HG02938 (cell line): Measurements from ENCODE around the gene ACOXL.
"Not testable (repeated sequence)": the region's sequence is repeated elsewhere in the genome, so short reads cannot be mapped to it uniquely, and the experiment has no call there.

Source experiments
- ATAC-seq: cut with Tn5 transposase; IDR thresholded peaks from one replicate; pipeline ENCODE4 v1.9.1; 2021; ENCODE audit warnings: mild to moderate bottlenecking, moderate library complexity; ENCODE audit not compliant: unreplicated experiment

The ACOXL gene

DNA sequence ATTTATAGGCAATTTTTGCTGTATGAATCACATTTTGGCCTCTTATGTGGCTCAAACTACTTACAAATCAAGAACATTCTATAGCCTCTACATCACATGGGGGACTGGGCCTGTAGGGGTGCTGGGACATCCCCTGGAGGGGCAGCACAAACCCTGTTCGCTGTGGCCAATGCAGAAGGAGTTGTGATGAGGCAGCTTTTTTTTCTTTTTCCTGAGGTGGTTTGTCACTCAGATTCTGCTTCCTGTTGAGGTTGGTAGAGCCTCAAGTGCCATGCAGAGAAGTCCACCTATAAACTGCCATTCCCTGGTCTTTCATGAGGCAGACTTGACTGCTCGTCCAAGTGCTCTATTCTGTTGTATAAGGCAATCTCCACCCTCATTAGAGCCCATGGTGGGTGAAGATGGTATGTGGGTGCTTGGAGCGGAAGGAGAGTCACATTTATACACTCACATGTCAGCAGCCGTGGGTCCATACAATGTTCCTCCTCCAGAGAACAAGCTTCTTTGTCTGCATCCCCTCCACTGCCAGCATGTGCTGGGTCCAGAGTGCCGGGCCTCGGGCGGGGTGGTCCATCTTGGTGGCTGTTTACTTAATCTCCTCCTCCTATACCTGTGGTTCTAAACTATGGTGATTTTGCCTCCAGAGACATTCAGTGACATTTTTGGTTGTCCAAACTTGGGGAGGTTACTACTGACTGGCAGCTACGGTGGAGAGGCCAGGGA, 120.3 kb downstream of the ACOXL start:
- ATAC-seq = no peak

DNA sequence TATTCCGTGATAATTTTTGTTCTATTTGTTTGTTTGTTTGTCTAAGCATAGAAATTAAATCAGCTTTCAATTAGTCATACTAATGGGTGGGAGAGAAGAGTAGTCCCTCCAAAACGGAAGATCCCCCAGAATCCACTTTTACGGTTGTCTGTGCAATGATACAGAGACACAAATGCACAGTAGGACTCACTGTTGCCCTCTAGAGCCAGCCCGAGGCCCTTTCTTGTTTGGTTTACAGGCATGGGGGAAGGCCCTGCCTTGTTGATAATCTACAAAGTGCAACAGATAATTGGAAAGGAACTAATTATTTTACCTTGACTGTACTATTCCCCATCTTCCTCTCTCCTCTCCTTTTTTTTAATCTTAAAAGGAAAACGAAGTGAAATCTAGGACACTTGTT, 121.1 kb downstream of the ACOXL start:
- no peak for ATAC-seq

DNA sequence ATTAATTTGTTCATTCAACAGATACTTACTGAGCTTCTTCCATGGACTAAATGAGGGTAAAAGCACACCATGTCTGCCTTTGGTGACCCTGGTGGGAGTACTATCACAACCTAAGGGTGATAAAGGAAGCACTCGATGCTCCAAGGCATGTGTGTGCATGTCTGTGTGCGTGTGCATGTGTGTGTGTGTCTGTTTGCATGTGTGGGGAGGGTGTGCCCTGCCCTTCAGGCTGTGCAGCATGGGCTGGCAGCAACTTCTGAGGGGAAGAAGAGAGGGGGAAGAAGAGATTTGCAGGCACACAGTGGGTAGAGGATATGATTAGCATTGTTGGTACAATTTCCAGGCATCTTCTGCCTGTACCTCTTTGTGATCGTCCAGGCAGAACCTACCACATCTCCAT, 121.6 kb downstream of the ACOXL start:
- ATAC-seq = no peak

DNA sequence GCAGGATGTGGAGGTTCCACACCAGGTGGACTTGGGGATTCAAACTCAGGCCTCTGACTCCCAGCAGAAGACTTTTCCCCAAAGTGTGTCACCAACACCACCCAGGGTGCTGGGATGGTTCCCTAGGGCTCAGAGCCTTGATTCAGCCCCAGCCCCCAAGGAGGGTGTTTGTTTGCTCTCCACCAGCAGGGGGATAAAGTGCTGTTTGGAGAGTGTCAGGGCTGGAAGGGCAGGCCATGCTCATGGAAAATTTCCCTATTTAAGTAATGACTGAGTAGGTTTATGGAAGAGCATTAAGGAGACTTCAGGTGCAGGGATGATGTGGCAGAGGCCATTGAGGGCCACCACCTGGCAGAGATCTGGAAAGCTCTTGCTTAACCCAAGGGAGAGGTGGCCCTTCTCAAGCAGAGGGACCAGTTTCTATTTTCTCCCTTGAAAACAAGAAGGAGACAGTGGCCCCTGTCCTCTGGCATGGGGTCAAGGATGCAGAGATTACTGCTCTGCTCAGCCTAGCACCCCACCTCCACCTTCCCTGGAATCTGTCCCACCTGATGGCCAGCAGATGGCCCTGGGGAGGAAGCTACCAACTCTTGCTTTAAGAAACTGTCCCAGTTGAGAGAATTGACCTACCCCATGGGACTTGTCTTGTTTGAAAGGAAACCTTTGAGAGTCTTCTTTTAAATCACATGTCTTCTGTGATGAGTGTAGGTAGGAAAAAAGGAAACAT, 122.1 kb downstream of the ACOXL start:
- ATAC-seq = no peak

DNA sequence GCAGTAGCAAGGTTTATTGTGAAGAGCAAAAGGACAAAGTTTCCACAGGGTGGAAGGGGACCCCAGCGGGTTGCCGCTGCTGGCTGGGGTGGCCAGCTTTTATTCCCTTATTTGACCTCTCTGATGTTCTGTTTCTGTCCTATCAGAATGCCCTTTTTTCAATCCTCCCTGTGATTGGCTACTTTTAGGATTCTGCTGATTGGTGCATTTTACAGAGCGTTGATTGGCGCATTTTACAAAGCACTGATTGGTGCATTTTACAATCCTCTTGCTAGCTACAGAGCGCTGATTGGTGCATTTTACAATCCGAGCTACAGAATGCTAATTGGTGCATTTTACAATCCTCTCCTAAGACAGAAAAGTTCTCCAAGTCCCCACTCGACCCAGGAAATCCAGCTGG, 123.5 kb downstream of the ACOXL start:
- not testable (repeated sequence) for ATAC-seq

DNA sequence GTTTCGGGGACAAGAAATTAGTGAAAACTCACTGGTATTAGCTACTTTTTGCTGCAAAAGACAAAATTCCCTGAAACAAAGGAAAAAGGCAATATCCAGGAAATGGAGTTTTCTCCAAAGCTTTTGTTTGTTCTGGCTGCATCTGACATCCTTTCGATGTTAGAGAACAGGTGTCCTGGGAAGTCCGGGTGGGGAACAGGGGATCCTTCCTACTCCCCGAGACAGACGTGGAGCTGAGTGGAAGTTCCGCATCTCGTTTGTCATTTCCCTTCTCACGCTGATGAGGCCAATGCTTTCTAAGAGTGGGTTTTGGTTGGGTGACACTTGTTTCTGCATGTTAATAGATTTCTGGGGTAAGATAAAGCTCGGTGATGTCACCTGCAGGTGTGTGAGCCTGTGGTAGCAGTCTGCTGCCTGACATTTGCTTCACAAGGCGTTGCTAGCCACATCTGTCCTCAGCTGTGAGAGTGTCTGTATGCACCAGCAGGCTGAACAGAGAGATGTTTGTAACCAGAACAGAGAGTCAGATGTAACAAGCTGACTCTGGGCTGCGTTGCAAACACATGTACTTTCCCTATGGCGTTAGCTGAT, 125.9 kb downstream of the ACOXL start:
- peak; percentile 91 for ATAC-seq

DNA sequence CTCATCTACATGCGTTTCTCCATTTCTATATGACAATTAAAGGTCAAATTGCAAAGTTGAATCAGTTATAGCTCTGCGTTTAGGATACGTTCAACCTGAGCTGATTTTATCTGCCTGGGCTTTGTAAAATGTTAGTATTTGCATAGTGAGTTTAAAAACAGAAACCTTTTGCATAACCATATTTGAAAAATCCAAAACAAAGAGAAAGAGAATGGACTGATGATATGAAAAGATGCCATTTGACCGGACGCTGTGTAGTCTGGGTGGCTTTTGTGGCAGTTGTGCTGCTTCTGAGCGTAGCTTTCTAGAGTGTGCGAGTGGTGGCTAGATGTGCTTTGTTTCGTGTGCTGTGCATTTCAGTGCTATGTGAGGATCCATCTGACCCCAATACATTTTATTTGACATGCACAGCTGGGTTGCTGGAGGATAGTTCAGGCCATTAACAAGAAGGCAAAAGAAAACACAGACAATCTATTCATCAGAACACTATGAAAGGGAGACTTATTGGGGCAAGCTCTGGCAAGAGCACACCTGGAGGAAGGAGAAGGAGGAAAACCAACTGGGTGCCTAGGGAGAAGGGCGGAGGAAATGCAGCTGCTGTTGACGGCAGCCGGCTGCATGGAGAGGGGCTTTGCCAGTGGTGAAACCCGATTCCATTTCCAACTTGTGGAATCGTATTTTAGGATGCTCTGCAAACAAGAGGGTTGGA, 126.8 kb downstream of the ACOXL start:
- ATAC-seq = no peak

DNA sequence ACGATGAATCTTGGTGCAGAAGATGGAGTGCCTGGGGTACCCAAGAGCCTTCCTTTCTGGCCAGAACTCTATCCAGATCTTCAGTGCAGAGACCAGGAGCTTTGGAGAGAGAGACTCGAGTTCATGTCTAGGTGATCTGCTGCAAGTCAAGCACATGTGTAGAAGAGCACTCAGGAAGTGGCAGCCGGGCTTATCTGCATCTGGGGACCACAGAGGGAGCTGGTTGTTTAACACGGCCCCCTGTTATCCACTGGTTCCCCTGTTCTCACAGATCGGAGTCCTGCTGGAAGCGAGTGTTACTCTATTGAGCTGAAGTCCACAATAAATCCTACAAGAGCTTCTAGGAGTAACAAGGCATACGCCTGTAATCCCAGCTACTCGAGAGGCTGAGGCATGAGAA, 128.3 kb downstream of the ACOXL start:
- no peak for ATAC-seq

DNA sequence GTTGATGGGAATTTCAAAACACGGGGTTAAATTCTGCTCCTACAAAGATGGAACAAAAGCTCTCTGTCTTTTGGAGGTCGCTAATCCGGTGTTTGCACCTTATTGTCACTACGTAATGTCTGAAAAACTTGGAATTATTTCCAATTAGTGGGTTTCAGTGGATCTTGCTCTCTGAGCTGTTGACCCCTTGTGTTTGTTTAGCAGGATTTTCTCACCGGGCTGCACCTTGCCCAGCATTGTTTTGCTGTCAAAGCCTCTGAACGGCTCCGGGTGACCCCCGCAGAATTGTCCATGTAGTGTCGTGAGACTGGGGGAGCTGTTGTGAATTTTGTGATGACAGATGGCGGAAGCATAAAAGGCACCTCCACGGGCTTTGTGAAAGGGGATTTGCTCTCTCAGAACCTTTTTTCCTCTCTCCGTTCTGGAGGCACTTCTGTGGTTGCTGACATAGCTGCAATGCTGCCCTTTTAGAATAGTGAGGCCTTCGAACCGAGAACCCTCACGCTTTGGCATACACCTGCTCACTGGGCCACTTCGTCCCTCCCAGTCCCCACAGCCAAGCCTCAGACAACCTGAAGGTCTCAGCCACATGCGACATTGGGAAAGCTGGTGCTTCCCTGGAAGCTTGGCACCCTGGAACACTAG, 129.4 kb downstream of the ACOXL start:
- no peak for ATAC-seq

DNA sequence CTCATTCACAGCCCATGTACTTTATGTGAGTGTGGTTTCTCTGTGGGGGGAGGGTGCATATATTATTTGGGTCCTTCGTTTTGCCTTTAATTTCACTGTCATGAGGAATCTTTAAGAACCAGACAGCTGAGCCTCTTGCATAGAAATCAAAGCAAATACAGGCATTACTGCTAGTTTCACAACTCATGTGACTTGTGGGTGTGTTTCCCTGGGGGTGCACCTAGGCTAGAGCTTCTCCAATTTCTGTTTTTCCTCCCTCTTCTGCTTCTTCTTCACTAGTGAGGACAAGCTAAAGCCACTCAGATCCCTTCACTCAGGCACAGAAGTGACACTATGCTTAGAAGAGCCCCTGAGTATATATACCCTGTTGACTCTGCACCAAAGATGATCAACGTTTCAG, 131.4 kb downstream of the ACOXL start:
- no peak for ATAC-seq

DNA sequence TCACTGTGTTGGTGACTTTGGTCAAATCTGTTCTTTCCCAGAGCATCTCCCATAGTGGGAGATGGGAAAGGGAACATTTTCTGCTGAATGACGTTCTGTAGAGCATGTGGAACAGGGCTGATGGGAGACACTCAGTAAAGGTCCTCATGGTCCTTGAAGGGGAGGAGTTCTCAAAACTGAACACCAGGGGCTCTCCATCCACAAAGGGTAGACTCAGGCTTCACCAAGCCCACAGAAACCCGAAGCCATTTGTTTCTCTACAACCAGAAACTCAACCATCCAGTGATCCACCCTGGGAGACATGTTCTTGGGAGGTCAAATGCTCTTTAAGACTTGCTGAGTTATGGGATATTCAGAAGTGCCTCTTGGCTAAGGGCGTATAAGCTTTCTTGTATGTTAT, 131.8 kb downstream of the ACOXL start:
- no peak for ATAC-seq

DNA sequence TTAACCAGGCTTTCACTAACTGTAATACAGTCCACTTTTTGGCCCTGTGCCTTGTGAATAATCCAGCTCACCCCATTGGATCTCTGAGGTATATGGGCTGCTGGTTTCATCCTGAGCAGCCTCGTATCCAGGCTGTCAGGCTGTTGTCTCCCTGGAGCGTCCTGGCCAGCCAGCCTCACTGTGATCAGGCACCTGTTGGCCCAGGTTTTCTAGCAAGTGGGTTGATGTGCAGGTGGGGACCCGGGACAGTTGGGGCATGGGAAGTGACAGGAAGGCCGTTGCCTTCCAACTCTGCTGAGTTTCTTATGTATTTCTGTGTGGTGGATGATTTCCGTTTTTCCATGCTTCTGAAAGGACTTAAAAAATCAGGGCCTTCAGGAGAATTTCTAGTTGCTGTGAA, 132.4 kb downstream of the ACOXL start:
- ATAC-seq = no peak

DNA sequence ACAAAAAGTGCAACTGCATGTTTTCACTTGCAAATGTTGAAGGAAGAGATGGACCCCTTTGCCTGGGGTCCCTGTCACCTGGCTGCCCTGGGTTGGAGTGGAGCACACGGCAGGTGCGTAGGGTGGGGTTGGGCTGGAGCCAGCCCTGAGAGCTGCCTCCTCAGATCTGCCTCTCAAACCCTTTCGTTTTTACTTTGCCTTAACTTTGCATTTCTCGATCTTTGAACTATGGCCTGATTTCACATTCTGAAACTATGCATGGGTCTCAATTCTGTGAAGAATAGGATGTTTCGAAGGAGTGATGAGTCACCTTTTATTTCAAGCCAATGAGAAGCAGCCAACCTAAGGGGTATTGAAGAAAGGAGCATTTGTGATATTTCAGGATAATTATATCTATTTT, 132.8 kb downstream of the ACOXL start:
- ATAC-seq = peak; percentile 89

DNA sequence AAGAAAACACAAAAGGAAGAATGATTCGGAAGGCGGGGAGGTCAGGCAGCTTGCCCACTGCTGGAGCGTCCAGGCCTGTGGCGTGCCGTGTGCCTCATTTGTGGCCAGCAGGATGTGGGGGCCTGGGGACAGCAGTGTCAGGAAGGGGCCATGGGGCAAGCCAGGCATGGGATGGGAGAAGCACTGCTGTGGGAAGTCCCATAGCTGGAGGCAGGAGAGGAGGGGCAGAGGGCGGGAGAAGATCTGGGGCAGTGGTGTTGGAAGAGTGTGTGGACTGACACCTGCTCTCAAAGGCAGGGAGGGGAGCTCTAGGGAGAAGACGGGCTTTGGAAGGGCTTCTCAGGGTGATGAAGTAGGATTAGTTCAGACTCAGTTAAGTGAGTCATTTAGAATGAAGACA, 133.7 kb downstream of the ACOXL start:
- no peak for ATAC-seq

DNA sequence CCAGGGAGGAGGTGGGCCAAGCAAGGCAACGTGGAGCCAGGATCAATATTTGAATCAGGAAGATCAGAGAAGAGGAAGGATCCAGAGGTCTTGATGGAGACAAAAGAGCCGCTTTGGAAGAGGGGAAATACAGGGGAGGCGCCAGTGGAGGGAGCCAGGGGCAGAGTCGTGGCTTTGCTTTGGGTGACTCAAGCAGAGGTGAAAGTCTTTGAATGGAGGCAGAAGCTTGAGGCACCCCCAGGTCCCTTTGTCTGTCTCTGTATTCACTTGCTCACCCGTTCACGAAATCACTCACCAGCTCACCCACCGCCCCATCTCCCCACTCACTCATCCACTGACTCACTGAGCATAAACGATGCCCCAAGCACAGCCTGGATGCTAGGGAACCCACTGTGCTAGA, 134.1 kb downstream of the ACOXL start:
- ATAC-seq = no peak

DNA sequence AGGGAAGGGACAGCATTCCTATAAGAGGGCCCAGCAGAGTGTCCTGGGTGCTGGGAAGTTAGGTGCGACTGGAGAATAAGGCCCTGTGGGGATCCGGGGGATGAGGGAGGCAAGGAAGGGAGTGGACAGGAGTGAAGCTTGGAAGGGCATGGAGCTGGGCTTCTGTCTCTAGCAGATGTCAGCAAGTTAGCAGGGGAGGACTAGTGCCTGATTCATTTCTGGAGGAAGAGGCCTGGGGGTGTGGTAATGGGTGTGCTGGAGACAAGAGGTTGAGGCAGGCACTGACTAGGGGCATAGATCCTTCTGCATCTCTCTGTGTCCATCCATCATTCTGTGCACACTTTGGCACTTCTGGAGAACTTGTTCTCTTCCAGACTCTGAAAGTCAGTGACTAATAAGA, 134.7 kb downstream of the ACOXL start:
- ATAC-seq = no peak

DNA sequence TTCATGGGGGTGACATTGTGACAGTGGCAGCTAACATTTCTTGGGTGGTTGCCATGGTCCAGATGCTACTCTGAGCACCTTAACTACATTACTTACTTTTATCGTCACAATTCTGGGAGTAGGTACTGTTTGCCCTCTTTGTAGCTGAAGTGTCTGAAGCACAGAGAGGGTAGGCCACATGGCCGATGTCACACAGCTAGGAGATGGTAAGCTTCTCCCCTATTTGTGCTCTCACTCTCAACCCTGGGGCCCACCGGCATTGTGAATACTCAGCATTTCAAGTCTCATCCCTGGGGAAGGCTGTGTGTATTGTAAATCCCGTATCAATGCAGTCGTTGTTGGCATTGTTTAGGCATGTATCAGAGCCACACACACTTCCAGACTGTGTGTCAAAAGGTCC, 136.6 kb downstream of the ACOXL start:
- ATAC-seq = no peak

DNA sequence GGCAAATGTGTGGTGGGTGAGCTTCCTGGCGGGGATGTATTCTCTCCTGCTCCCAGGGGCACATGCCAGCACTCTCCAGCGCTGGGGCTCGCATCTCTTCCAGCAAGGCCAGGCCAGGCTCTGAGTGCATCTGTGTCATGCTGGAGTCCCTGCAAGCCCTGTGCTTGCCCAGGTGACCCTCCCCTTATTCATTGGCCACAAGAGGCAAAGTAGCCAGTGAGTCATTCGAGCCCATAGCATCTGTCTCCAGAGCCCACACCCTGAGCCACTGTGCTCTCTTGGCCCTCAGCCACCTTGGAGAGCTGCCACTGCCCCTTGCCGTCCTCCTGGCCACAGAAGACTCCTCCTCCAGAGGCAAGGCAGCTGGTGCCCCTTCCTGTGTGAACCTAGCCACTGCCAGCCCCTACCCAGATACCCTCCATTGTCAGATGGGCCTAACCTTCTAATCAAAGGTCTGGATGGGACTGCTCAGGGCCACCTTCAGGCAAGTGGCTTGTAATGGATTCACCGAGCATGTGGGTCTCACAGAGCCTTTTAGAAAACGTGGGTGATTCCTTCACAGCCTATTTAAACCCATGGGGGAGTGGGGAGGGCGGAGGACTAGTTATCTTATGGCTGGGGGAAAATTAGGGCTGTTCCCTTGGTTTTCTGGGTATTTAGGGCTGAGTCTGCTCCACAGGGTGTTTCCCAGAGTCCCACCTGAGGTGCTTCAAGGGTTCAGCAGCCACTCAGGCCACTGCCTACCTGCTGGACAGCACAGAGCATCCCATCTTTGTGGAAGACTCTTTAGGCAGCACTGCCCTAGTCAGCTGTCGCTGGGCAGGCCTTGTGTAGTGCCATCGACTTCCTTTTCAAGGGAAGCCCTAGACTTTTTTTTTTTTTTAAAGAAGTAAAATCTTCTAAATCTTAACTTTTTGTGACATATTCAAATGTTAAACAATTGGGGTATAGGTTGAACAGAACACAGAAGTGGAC, 137.4 kb downstream of the ACOXL start:
- ATAC-seq = no peak

DNA sequence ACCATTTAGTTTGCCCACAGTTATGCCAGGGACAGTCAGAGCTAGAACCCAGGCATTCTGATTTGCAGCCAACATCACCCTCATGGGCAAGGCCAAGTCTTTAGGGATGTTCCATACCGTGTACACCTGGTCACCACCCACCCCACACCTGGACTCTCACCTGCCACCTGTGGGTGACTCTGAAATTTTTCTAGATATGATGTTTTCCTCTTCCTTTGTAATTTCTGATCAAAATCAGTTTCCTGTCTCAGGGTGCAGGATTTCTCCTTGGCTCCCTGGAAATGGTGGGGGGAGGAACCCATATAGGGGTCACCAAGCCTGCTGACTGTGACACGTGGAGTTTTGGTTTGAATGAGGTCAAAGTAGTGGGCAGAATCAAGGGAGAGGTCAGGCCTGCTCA, 138.2 kb downstream of the ACOXL start:
- no peak for ATAC-seq

DNA sequence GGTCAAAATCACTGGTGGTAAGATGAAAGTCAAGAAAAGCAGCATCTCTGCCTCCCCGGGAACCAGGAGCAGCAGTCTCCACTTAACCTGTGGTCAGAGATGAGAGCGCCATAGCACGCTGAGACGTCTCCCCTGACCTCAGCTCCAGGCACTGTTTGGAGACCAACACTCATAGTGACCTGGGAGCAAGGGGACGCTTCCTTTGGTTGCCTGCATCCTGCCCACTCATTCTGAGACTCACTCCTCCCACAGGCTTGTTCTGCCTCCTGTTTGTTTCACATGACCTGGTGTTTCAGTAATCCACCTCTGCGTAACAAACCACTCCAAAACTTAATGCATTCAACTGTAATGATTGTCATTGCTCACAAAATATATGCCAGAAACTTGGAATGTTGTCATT, 139.3 kb downstream of the ACOXL start:
- ATAC-seq = no peak
